ENCODE results near the gene EFCAB7. TPM values are rescaled to one million over a fixed set of nuclear protein-coding genes. Genes with fewer than 3 reads are reported as not detected.

The EFCAB7 gene
- total RNA-seq = 4.0 and 5.7 TPM in 2 replicates

GRCh38 chr1:63522891-63523728 lies at the start of gene EFCAB7, which contains the start of gene ITGB3BP:
Gene EFCAB7 (plus strand): TSS chr1:63523525. CDS start chr1:63525573, 2,048 bp downstream.
Gene ITGB3BP (minus strand): TSS chr1:63523225. CDS start chr1:63523133, 92 bp downstream.

GRCh38 chr1:63593303-63593885 lies 70.1 kb downstream of the EFCAB7 start, which contains the start of gene PGM1:
Gene PGM1 (plus strand): TSS chr1:63593411. CDS start chr1:63593489, 78 bp downstream.

Other genes with a start within 250 kb of the EFCAB7 start
- gene FOXD3, start 201.0 kb upstream of the EFCAB7 start, total RNA-seq = not detected in 2 replicates
- 7.9 and 10.6 TPM in 2 replicates for gene ALG6, start 155.9 kb upstream of the EFCAB7 start, total RNA-seq
- 25.0 and 30.3 TPM in 2 replicates for gene ITGB3BP, start 300 bp upstream of the EFCAB7 start, total RNA-seq
- gene PGM1, start 69.9 kb downstream of the EFCAB7 start, total RNA-seq = 53.2 and 54.0 TPM in 2 replicates